Activated T-cell treated with anti-CD3 and anti-CD28 coated beads for 24 hours (primary cell): ENCODE measurements around the gene RAB3B.

Experiments used
- DNase-seq: peaks from one replicate; pipeline ENCODE4 v3.0.0-alpha.2; 2020; ENCODE audit warnings: low read depth

Gene RAB3B

GRCh38 chr1:51871351-51871975 is 119.0 kb downstream of the RAB3B start:
- no peak for DNase-seq

- DNase-seq: no peak
Measured at GRCh38 chr1:51870603-51871350, 119.7 kb downstream of the RAB3B start.

DNA sequence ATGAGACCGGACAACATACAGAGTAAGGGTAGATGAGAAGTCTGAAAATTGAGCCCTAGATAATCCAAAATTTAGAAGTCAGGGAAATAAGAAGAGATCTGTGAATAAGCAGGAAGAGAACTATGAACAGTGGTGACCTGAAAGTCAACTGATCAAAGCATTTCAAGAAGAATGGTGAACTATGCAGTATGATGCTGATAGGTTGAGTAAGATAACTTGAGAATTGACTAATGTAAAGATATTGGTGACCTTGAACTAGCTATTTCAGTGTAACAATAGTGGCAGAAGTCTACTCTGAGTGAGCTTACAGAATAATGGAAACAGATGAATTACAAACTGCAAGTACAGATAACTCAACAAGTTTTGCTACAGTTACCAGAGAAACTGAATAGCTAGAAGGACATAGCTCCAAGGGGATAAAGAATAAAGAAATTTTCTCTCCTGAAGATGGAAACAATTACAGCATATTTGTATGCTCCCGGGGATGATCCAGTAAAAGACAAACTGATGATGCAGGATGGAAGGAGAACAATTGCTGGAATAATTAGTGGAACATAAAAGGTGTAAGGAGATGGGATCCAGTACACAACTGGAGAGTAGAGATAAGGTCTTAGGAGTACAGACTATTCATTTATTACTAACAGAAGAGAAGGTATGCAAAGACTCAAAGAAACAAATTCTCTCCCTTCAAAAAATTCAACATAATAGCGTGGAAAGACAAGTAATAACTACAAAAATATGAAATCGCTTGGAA is 122.8 kb downstream of the RAB3B start:
- DNase-seq: no peak

DNA sequence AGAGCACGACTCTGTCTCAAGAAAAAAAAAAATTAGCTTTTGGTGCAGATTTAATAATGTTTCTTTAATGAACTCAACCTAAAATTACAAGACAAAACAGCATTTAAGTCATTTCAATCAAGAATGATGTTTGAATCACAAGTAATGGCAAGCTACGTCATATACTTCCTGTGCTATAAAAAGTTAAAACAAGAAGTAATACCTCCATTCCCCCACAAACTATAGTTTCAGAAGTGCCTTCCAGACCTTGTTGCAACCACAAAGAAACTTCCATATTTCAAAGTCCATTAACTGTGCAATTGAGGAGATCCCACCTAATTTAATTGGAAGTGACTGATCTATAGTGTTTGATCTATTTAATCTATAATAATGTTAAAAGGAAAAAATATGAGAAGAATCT is 127.1 kb downstream of the RAB3B start:
- no peak for DNase-seq

DNA sequence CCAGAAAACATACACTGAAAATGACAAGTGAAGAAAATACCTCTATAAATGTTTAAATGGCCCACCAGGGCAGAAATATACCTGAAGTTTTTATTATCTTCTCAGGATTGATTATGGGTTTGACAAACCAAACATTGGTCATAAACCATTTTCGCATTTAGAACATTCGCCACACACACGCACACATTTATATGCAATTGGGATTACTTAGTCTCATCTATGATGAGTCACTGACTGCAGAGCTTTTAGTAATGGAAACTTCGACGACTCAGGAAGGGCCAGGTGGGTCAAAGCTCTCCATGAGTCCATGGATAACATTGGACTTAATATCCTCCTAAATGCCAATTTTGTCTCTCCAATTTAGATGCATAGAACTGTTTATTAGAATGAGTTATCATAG is 128.8 kb downstream of the RAB3B start:
- no peak for DNase-seq

GRCh38 chr1:51859735-51860134 is 130.8 kb downstream of the RAB3B start:
- DNase-seq: no peak

DNA sequence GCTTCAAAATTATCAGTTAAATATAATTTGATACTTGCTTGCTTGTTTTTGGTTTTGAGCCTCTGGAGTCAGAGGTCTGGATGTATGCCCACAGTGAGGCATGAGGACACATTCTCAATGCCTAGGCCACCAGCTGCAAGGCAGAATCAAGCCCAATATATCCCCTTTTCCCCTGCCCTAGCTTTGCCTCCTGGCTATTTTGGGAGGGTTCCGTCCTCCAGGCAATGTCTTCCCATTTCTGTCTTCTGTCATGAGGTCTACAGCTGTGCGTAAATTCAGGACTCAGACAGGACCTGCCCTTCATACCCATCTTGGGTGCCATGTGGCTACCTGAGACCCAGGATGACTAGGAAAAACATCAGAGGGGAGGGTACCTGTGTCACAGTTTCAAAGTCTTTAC is 131.2 kb downstream of the RAB3B start:
- no peak for DNase-seq

DNA sequence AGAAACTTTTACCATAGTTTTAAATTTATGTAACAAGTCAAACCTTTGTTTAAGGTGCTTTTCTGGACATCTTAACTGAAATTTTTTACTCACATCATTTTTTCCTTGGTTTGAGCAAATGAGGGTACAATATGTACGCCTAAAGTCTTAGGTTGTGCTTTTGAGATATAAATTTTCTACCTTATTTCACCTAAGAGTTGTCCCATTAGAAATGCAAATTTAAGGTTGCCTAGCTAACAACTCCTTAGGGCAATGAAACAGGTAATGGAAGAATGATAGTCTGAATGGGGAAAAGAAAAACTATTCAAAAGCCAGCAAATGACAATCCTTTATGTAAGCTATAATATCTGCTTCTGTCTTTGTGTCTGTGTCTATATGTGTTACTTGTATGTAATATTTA is 131.6 kb downstream of the RAB3B start:
- no peak for DNase-seq
